Measurements from ENCODE around the gene MRPL45. TPM values are rescaled to one million over a fixed set of nuclear protein-coding genes. Genes with fewer than 3 reads are reported as not detected.

MRPL45 gene
- total RNA-seq, 1 donor from 2014 or later = 39.5 TPM

- no peak for TF ChIP-seq CTCF (IDR thresholded peaks at IDR 0.05; ENCODE audit: borderline replicate concordance)
- H3K4me3 ChIP-seq = no peak overlapping the region
- H3K36me3 ChIP-seq = no peaks in the 10 kb centered on the region
- H3K9me3 ChIP-seq (replicated peaks) = no peaks in the 10 kb centered on the region
- intact Hi-C loops (cut with micrococcal nuclease) = no loop called here
- peaks cover 8% of the 10 kb centered on the region for H3K4me1 ChIP-seq
- H3K27me3 ChIP-seq (ENCODE audit: low read depth) = peaks cover 63% of the 10 kb centered on the region
- H3K27ac ChIP-seq (replicated peaks) = no peak overlapping the region
- DNase-seq = no peak
These were observed 34.0 kb downstream of the MRPL45 start for GRCh38 chr17:38330941-38331411.

GRCh38 chr17:38332735-38333134 is 35.8 kb downstream of the MRPL45 start:
- DNase-seq = no peak
- no peak for TF ChIP-seq CTCF (IDR thresholded peaks at IDR 0.05; ENCODE audit: borderline replicate concordance)
- Histone ChIP-seq H3K27me3 (ENCODE audit: low read depth) (peaks cover 69% of the 10 kb centered on the region), H3K27ac (replicated peaks) (no peak overlapping the region), H3K4me3 (no peak overlapping the region), H3K9me3 (replicated peaks) (no peaks in the 10 kb centered on the region), H3K4me1 (no peaks in the 10 kb centered on the region), H3K36me3 (no peaks in the 10 kb centered on the region)
- intact Hi-C loops (cut with micrococcal nuclease) = no loop called here

- Histone ChIP-seq H3K27me3 (ENCODE audit: low read depth) (peaks cover 69% of the 10 kb centered on the region), H3K4me1 (no peaks in the 10 kb centered on the region), H3K36me3 (no peaks in the 10 kb centered on the region), H3K4me3 (no peak overlapping the region), H3K9me3 (replicated peaks) (no peaks in the 10 kb centered on the region), H3K27ac (replicated peaks) (no peak overlapping the region)
- no peak for DNase-seq
- TF ChIP-seq CTCF (IDR thresholded peaks at IDR 0.05; ENCODE audit: borderline replicate concordance) = peak; percentile 51
- intact Hi-C loops (cut with micrococcal nuclease) = no loop called here
These were observed 36.8 kb downstream of the MRPL45 start for GRCh38 chr17:38333635-38334295.

- H3K4me1 ChIP-seq = no peaks in the 10 kb centered on the region
- H3K4me3 ChIP-seq = no peak overlapping the region
- TF ChIP-seq CTCF (IDR thresholded peaks at IDR 0.05; ENCODE audit: borderline replicate concordance) = no peak
- no peak for DNase-seq
- H3K27ac ChIP-seq (replicated peaks) = no peak overlapping the region
- peaks cover 64% of the 10 kb centered on the region for H3K27me3 ChIP-seq (ENCODE audit: low read depth)
- intact Hi-C loops (cut with micrococcal nuclease) = no loop called here
- H3K36me3 ChIP-seq = no peaks in the 10 kb centered on the region
- H3K9me3 ChIP-seq (replicated peaks) = no peaks in the 10 kb centered on the region
These were observed 37.8 kb downstream of the MRPL45 start for GRCh38 chr17:38334480-38335364.

- Histone ChIP-seq H3K4me3 (no peak overlapping the region), H3K27ac (replicated peaks) (no peak overlapping the region), H3K36me3 (no peaks in the 10 kb centered on the region), H3K9me3 (replicated peaks) (no peaks in the 10 kb centered on the region), H3K27me3 (ENCODE audit: low read depth) (peaks cover 44% of the 10 kb centered on the region), H3K4me1 (peaks cover 9% of the 10 kb centered on the region)
- DNase-seq = no peak
- no peak for TF ChIP-seq CTCF (IDR thresholded peaks at IDR 0.05; ENCODE audit: borderline replicate concordance)
- intact Hi-C loops (cut with micrococcal nuclease) = no loop called here
These were observed 39.9 kb downstream of the MRPL45 start for GRCh38 chr17:38336838-38337237.

Measured in left ventricle myocardium inferior (tissue), 1 donor.